Urinary bladder (tissue), 4 donors: ENCODE results near the gene ZNF608. TPM values are rescaled to one million over a fixed set of nuclear protein-coding genes. Genes with fewer than 3 reads are reported as not detected.

ENCODE experiments used
- DNase-seq: peaks from one replicate; pipeline ENCODE4 v3.0.0-alpha.2; 2015; ENCODE audit errors: extremely low spot score
- H3K27ac ChIP-seq: one replicate; pipeline ENCODE4 v1.5.1; 2013; ENCODE audit warnings: low read depth, mild to moderate bottlenecking, moderate library complexity
- H3K36me3 ChIP-seq: one replicate; pipeline ENCODE4 v1.6.1; 2013; ENCODE audit warnings: mild to moderate bottlenecking, moderate library complexity; ENCODE audit not compliant: insufficient read depth
- H3K4me1 ChIP-seq: one replicate; pipeline ENCODE4 v1.6.1; 2013; ENCODE audit warnings: mild to moderate bottlenecking, moderate library complexity; ENCODE audit not compliant: insufficient read depth
- H3K4me3 ChIP-seq: one replicate; pipeline ENCODE4 v1.5.1; 2013; ENCODE audit warnings: low read depth, low read length
- WGBS: extraction: QIAGEN DNeasy Blood & Tissue Kit; methylation state at CpG from one replicate; pipeline ENCODE4 v1.1.7; 2013; 5-methylcytosine and 5-hydroxymethylcytosine counted together
- polyA plus RNA-seq: library from polyadenylated mRNA; stranded (reverse); fragments of 200-250 nt; gene quantifications from one replicate; pipeline ENCODE4 v1.2.3, GENCODE V29; 2013
- total RNA-seq: library from RNA; depleted of rRNA; stranded (reverse); fragments of >200 nt; gene quantifications from one replicate; pipeline ENCODE4 v1.2.3, GENCODE V29; 2014
- donor health status: healthy with polysubstance abuse.
- donor health status: healthy.

ZNF608 gene
- total and polyA plus RNA-seq, 2 donors: 5.1 to 23.7 TPM

DNA sequence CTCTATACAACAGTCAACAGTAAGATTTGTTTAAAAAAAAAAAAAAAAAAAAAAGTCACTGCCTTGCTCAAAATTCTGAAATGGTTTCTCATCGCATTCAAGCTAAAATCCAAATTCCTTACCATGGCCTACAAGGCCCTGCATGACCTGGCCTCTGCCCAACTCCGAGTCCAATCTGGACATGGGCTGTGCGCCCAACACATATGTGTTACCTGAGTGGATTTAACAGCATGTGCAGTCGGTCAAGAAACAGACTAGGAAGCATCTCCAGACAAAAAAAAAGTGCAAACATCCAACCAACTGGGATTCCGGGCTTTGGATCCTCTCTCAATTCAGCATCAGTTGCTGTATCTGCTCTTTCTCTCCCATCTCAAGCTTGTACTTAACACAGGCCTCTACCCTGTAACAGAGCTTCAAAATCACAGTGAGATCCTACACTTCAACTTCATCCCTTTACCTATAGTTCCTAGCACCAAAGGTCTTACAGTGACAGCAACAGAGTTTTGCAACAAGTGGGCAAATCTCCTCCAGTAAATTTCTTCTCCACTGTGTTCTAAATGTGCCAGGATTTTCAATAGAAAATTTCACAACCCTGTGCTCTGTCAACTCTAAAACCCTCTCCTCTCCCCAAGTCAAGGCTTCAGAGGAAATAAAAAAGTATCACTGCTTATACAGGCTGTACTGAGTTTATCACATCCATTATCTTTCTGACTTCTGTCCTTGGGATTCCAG, 19.6 kb downstream of the ZNF608 start:
- Histone ChIP-seq H3K27ac (no peak overlapping the region), H3K4me3 (no peak overlapping the region), H3K4me1 (no peaks in the 10 kb centered on the region), H3K36me3 (no peaks in the 10 kb centered on the region)
- DNase-seq: no peak
- 96% methylated on average over 5 of the region's 5 CpGs for whole genome bisulfite sequencing

DNA sequence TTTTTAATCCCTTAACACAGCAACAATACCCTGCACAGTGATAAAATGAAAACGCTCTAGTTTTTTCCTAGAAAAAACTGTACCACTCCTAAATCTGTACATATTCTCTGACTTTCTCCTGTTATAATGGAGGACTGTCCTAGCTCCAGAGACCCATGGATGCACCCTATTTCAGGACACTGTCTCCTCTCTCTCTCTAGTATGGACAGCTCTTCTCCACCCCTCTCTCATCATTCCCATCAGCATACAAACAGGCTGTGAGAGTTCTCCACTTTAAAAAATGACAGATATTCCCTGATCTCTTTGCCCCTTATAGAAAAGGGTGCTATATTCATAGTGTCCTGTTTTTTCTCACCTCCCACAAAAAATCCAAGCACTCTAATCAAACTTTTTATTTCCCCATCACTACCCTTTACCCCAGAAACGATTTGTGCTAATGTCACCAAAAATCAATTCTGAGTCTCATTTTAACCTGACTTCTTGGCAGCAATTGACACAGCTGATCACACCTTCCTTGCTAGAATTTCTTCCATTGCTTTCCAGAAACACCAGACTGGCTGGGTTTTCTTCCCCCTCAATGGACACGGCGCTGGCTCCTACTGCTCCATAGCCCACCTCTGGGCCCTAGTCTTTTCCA, 20.7 kb downstream of the ZNF608 start:
- Histone ChIP-seq H3K4me3 (no peak overlapping the region), H3K27ac (no peak overlapping the region), H3K36me3 (no peaks in the 10 kb centered on the region), H3K4me1 (no peaks in the 10 kb centered on the region)
- WGBS: 81% methylated on average over 4 of the region's 4 CpGs
- no peak for DNase-seq

DNA sequence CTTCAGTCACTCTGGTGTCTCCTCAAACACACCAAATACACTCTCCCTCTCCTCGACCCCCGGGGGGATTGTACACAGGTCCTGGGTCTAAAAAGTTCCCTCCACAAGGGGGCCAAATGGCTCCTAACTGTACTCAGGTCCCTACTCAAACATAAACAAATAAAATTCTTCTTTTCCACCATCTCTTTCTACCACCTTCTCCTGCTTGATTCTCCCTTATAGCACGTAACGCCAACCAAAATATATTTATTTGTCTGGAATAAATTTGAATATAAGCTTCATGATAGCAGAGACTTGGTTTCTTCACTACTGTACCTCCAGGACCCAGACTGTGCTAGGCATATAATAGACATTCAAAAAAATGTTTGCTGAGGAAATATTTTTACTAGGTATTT, 21.4 kb downstream of the ZNF608 start:
- Histone ChIP-seq H3K4me1 (no peaks in the 10 kb centered on the region), H3K27ac (no peak overlapping the region), H3K36me3 (no peaks in the 10 kb centered on the region), H3K4me3 (no peak overlapping the region)
- DNase-seq: no peak
- WGBS: 73% methylated on average over 4 of the region's 4 CpGs

DNA sequence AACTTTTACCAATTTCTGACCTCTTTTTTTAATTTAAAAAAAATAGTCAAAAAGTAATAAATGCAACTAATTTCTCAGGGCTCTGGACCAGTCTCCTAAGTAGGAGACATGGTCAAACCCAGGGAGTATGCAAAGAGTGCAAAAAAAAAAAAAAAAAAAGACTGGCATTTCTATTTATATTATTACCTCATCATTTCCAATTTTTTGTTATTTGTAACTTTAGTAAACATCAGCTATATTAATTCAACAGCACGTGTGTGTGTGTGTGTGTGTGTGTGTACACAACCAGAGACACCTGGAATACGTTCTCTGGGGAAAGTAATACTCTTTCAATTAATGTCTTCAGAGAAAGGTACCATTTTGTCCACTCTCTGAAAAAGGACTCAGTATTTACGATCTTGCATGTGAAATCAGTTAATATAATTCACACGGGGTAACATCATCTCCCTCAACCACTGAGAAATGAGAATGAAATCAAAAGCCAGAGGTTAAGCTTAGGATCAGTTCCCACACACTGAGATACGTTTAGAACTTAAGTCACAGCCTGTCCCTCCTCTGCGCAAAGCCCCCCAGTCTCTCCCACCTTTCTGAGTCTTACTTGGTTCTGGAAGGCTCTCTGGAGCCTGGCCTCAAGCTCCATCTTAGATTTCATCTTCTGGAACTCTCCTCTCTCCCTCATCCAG, 21.9 kb downstream of the ZNF608 start:
- DNase-seq: no peak
- Histone ChIP-seq H3K4me1 (no peaks in the 10 kb centered on the region), H3K4me3 (no peak overlapping the region), H3K27ac (no peak overlapping the region), H3K36me3 (no peaks in the 10 kb centered on the region)
- 90% methylated on average over 6 of the region's 6 CpGs for WGBS

DNA sequence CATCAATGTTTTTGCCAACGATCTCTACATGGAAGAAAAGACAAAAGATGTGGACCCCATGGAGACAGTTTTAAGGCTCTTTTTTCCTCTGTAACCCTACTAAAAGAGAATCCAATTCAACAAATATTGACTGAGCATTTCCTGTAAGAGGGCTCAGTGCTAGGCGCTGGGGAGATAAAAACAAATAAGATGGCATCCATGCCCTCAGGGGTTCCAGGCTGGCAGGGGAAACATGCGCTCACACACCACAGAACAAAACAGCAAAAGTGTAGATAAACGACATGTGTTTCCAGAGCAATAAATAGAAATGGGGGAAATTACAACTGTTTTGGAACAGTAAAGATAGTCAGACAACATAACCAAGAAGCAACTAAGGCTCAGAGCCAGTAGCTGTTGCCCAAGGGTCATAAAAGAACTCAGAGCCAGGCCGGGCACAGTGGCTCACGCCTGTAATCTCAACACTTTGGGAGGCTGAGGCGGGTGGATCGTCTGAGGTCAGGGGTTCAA, 25.2 kb downstream of the ZNF608 start:
- Histone ChIP-seq H3K36me3 (no peaks in the 10 kb centered on the region), H3K27ac (no peak overlapping the region), H3K4me3 (no peak overlapping the region), H3K4me1 (peaks cover 2% of the 10 kb centered on the region)
- DNase-seq: no peak
- 92% methylated on average over 8 of the region's 8 CpGs for WGBS

DNA sequence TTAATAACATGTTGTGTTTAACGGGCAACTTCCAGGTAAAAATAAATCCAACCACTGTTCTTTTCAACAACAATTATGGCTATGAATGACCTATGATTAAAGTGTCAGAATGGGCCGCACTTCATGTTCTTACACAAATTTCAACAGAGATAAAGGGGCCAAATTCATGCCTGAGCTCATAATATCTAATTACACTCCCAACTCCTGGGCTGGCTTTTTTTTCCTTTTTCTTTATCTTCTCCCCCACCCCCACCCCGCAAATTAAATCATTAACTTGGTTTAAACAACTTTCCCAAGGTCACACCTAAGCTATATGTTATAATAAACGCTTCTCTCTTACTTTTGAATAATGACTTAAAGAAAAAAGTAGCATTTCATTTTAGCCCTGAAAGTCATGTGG, 25.8 kb downstream of the ZNF608 start:
- Histone ChIP-seq H3K4me1 (peaks cover 2% of the 10 kb centered on the region), H3K36me3 (no peaks in the 10 kb centered on the region), H3K4me3 (no peak overlapping the region), H3K27ac (no peak overlapping the region)
- DNase-seq: no peak
- 94% methylated on average over 4 of the region's 4 CpGs for WGBS

DNA sequence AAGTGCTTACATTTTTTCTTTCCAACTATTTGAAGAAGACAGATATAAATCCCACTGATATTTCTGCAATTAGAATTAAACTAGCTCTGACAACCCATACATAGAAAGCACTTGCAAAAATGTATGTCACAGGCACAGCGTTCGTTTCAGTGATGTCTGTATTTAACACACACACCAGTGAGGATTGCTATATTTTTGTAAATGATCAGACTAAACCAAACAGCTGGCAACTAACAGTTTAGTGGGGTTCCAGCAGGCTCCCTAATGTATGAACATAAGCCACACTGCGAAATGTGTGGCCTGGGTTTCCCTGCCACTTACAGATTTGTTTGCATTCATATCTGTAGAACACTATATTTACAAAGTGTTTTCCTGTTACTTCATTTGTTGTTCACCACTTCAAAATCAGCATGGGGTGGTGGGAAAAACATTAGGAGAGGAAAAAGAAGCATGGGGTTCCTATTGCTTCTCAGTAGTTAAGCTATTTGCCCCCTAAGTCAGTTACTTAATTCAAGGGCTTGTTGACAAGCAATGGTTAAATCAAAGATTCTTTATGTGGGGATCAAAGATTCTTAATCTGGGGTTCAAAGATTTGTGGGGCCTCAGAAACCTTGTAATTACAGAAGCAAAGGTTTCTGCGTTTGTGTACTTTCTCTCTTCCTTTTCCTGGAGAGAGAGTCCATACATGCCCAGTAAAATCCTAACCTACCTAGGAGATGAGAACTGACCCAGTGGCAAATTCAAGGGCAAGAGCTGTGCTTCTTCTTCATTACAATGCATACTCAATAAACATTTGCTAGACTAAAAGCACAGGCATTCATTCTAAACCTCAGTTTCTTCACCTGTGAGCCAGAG, 27.1 kb downstream of the ZNF608 start:
- Histone ChIP-seq H3K4me3 (no peak overlapping the region), H3K4me1 (peaks cover 2% of the 10 kb centered on the region), H3K27ac (no peak overlapping the region), H3K36me3 (no peaks in the 10 kb centered on the region)
- DNase-seq: no peak
- 86% methylated on average over 4 of the region's 4 CpGs for WGBS

DNA sequence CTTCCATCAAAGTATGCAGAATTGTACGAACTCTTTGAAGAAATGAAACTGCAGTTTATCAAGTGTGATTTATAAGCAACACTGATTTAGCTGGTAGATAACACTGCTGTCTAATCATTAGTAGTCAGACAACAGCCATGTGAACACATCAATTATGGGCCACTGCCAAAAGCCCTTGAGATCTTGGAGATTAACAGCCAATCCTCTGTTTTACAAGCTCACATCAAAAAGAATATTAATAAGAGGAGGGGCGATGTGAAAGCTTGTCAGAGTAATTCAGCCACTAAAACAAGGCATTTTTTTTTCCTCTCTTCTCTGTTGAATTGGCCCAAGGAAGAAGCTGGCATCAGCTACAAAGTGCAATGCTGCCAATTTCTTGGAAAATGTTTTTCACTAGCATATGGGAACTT, 28.1 kb downstream of the ZNF608 start:
- Histone ChIP-seq H3K36me3 (no peaks in the 10 kb centered on the region), H3K4me3 (no peak overlapping the region), H3K4me1 (peaks cover 2% of the 10 kb centered on the region), H3K27ac (no peak overlapping the region)
- DNase-seq: no peak
- WGBS: 34% methylated on average over 2 of the region's 2 CpGs

DNA sequence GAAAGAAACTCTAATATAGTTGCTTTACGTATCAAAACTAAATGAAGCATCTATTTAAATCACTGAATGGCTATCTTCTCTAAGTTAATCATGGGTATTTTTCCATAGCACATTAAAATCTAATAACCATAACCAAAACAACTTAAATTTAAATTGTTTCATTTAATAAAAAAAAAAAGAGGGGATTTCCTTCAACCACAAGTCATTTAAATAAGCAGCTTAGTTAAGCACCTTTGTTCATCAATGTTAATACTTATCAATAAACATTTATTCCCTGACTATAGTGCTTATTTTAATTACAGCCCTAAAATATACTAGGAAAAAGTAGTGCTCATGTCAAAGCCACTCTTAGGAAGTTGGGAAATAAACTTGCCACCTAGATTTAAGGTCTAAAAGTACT, 30.3 kb downstream of the ZNF608 start:
- H3K36me3 ChIP-seq: no peaks in the 10 kb centered on the region
- no peak for DNase-seq
- no peak overlapping the region for H3K27ac ChIP-seq
- H3K4me1 ChIP-seq: peaks cover 2% of the 10 kb centered on the region
- 100% methylated on average over 1 of the region's 1 CpG for WGBS
- no peak overlapping the region for H3K4me3 ChIP-seq

DNA sequence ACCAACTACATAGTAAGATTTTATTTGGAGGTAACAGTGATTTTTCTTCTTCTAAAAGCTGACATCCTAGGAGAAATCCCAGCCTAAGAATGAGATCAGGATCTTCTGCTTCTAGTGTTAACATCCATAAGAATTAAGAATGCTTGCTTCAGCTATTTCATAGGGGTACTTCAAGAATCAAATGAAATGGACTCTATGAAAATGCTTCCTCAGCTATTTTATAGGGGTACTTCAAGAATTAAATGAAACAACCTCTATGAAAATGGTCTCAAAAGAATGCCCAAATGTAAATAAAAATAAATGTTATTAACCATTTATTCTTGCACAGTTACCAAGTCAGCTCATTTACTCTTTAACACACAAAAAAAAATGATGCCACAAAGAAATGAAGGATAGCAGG, 31.5 kb downstream of the ZNF608 start:
- Histone ChIP-seq H3K4me1 (peaks cover 2% of the 10 kb centered on the region), H3K27ac (no peak overlapping the region)

DNA sequence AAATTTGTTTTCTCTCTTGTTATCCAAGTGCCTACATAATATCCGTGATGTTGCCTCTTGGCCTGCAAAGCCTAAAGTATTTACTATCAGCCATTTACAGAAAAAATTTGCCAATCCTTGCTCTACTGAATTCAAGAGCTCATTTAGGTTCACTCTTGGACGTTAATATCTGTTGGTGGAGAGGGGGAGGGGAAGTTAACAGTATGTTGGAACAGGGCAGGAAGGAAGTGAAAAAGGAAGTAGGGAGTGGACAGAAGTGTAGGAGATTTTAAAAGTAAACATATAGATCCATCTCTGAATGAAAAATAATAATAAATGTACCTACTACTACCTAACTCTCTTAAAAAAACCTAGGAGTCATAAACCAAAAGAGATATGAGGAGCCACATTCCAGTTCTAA, 32.8 kb downstream of the ZNF608 start:
- Histone ChIP-seq H3K27ac (no peak overlapping the region), H3K4me3 (no peak overlapping the region), H3K36me3 (no peaks in the 10 kb centered on the region), H3K4me1 (peaks cover 2% of the 10 kb centered on the region)
- no peak for DNase-seq
- WGBS: 85% methylated on average over 2 of the region's 2 CpGs

More for the DNA sequence above, 31.5 kb downstream of the ZNF608 start:
- DNase-seq: no peak
- no peaks in the 10 kb centered on the region for H3K36me3 ChIP-seq
- no peak overlapping the region for H3K4me3 ChIP-seq

DNA sequence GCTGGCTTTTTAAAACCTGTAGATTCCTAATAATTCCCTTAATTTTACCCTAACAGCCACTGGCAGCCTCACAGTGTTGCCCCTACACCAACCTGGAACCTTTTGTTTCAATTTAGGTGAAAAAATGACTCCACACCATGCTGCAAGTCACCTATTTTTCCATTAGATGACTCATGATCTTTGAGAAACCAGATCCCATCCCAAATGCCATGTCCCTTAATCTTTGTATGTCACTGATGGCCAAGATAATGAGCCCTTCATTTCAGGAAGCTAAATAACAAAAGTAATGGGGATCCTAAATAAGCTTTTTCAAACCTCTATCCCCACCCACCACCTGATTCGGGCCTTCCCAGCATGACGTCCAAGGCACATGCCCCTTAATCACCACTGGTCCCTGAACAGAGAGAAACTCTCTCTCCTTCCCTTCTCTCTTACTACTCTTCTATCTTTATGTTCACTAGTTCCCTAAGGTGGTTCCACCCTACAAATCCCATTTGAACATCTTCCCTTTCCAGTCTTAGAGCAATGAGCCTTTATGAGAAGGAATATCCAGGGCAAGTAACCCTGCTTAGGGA, 33.6 kb downstream of the ZNF608 start:
- no peak for DNase-seq
- H3K27ac ChIP-seq: no peak overlapping the region
- 93% methylated on average over 2 of the region's 2 CpGs for WGBS
- H3K4me1 ChIP-seq: no peaks in the 10 kb centered on the region
- H3K4me3 ChIP-seq: no peak overlapping the region
- H3K36me3 ChIP-seq: no peaks in the 10 kb centered on the region

DNA sequence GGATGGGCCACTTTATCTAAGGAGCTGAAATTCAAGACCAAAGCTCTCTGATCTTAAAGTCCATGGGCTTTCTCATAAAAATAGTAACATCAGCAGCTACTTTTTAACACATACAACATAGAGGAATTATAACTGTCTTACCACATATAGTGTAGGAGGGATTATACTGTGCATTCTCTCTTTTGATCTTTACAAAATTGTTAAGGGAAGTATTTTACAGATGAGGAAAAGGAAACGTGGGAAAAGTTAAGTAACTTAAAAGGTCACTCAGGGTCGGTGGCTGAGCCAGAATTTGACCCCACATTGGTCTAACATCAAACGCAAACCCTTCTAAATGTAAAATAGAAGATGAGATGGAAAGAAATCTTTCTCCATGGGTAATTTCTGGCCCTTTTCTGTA, 38.4 kb downstream of the ZNF608 start:
- no peak overlapping the region for H3K4me3 ChIP-seq
- no peaks in the 10 kb centered on the region for H3K36me3 ChIP-seq
- DNase-seq: no peak
- no peak overlapping the region for H3K27ac ChIP-seq
- H3K4me1 ChIP-seq: no peaks in the 10 kb centered on the region
- WGBS: 75% methylated on average over 3 of the region's 3 CpGs
